Upper lobe of right lung (tissue), 1 donor: ENCODE measurements around the gene PACS1. TPM values are rescaled to one million over a fixed set of nuclear protein-coding genes. Genes with fewer than 3 reads are reported as not detected.

ENCODE experiments used
- ATAC-seq: fragments of 200-7000 bp; cut with Tn5 transposase; one replicate; pipeline ENCODE4 v1.9.1; 2020; ENCODE audit warnings: mild to moderate bottlenecking, moderate library complexity
- DNase-seq: peaks from one replicate; pipeline ENCODE4 v3.0.0-alpha.2; 2020
- H3K27ac ChIP-seq: fragments of 200-600 bp; one replicate; pipeline ENCODE4 v1.8.0; 2022
- H3K27me3 ChIP-seq: fragments of 200-600 bp; one replicate; pipeline ENCODE4 v1.8.0; 2022; ENCODE audit warnings: mild to moderate bottlenecking
- H3K36me3 ChIP-seq: fragments of 200-600 bp; one replicate; pipeline ENCODE4 v1.8.0; 2022
- H3K4me1 ChIP-seq: fragments of 200-600 bp; one replicate; pipeline ENCODE4 v1.8.0; 2022
- H3K4me3 ChIP-seq: fragments of 200-600 bp; one replicate; pipeline ENCODE4 v1.8.0; 2022; ENCODE audit warnings: mild to moderate bottlenecking
- H3K9me3 ChIP-seq: fragments of 200-600 bp; one replicate; pipeline ENCODE4 v1.8.0; 2022
- intact Hi-C: fragments of 100-400 bp; cut with DNase I; formaldehyde crosslinking; loops from one replicate; pipeline ENCODE4 v1.11.0; 2022
- total RNA-seq: library from RNA; stranded (reverse); fragmentation: NEBNext Ultra II Directional; extraction: Animal tissue kit (Norgen Biotek cat#: 25700); gene quantifications from one replicate; pipeline ENCODE4 v1.2.1, GENCODE V29; 2021
- TF ChIP-seq, protein P1 (sequence below): fragments of 200-600 bp; IDR thresholded peaks from one replicate; pipeline ENCODE4 v1.8.0; 2022; ENCODE audit warnings: antibody characterized with exemption
- donor health status: DM: no; HTN: yes; CAD: no; lungs with severe emphysema.

The PACS1 gene
- total RNA-seq, 1 donor from 2014 or later, result 55.9 TPM

DNA sequence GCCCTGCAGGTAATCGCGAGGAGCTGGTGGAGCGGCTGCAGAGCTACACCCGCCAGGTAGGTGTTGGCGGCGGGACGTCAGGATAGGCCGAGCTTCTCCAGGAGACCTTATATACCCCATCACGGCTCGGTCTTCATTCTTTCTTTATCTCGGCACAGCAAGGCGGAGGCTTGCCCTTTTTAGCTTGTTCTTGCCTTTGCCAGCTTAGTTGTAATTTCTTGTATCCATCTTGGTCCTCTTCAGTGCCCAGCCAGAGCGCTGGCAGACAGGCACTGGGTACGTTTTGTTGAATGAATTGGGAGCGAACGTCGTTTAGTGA, 17.4 kb upstream of the PACS1 start:
- peaks cover 9% of the 10 kb centered on the region for H3K27me3 ChIP-seq
- H3K27ac ChIP-seq, result peak overlapping the region; percentile 92
- DNase-seq, result no peak
- intact Hi-C loops, result no loop called here
- no peak for ATAC-seq
- no peaks in the 10 kb centered on the region for H3K9me3 ChIP-seq
- TF ChIP-seq, protein P1, sequence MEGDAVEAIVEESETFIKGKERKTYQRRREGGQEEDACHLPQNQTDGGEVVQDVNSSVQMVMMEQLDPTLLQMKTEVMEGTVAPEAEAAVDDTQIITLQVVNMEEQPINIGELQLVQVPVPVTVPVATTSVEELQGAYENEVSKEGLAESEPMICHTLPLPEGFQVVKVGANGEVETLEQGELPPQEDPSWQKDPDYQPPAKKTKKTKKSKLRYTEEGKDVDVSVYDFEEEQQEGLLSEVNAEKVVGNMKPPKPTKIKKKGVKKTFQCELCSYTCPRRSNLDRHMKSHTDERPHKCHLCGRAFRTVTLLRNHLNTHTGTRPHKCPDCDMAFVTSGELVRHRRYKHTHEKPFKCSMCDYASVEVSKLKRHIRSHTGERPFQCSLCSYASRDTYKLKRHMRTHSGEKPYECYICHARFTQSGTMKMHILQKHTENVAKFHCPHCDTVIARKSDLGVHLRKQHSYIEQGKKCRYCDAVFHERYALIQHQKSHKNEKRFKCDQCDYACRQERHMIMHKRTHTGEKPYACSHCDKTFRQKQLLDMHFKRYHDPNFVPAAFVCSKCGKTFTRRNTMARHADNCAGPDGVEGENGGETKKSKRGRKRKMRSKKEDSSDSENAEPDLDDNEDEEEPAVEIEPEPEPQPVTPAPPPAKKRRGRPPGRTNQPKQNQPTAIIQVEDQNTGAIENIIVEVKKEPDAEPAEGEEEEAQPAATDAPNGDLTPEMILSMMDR, result no peak
- peak overlapping the region; percentile 100 for H3K4me3 ChIP-seq
- H3K4me1 ChIP-seq, result peaks cover 18% of the 10 kb centered on the region
- peaks cover 37% of the 10 kb centered on the region for H3K36me3 ChIP-seq

DNA sequence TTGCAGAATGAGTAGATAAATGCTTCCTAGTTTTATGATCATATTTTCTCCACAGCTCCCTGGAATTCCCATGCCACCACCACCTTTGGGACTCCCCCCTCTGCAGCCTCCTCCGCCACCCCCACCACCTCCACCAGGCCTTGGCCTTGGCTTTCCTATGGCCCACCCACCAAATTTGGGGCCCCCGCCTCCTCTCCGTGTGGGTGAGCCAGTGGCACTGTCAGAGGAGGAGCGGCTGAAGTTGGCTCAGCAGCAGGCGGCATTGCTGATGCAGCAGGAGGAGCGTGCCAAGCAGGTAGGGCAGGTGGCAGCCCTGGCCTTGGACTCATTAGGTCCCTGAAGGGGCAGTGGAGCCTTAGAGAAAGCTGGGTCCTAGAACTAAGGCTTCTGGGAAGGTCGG, 15.1 kb upstream of the PACS1 start:
- H3K27me3 ChIP-seq, result no peaks in the 10 kb centered on the region
- peaks cover 18% of the 10 kb centered on the region for H3K4me1 ChIP-seq
- H3K9me3 ChIP-seq, result no peaks in the 10 kb centered on the region
- peak; percentile 59 for DNase-seq
- intact Hi-C loops, result no loop called here
- TF ChIP-seq, protein P1, result no peak
- H3K36me3 ChIP-seq, result peaks cover 61% of the 10 kb centered on the region
- no peak overlapping the region for H3K27ac ChIP-seq
- no peak overlapping the region for H3K4me3 ChIP-seq
- no peak for ATAC-seq

DNA sequence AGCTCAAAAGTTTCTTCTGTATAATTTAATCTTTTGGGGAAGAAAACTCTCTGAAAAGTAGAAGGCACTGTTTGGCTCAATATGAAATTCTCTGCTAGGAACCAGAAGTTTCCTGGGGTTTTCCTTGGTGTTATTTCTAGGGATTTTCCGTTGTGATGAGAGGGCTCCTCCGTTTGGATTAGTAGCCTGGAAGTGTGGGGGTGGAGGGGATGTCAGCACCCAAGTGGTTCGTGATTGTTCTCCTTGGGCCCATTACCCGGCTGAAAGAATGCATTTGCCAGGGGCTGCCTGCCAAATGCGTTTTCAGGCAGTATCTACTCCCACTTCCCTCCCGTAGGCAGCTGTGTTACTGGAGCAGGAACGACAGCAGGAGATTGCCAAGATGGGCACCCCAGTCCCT, 13.6 kb upstream of the PACS1 start:
- TF ChIP-seq, protein P1, result no peak
- intact Hi-C loops, result no loop called here
- ATAC-seq, result no peak
- no peak for DNase-seq
- H3K4me3 ChIP-seq, result no peak overlapping the region
- H3K36me3 ChIP-seq, result peaks cover 76% of the 10 kb centered on the region
- no peak overlapping the region for H3K27ac ChIP-seq
- H3K4me1 ChIP-seq, result peaks cover 11% of the 10 kb centered on the region
- H3K27me3 ChIP-seq, result no peaks in the 10 kb centered on the region
- no peaks in the 10 kb centered on the region for H3K9me3 ChIP-seq

DNA sequence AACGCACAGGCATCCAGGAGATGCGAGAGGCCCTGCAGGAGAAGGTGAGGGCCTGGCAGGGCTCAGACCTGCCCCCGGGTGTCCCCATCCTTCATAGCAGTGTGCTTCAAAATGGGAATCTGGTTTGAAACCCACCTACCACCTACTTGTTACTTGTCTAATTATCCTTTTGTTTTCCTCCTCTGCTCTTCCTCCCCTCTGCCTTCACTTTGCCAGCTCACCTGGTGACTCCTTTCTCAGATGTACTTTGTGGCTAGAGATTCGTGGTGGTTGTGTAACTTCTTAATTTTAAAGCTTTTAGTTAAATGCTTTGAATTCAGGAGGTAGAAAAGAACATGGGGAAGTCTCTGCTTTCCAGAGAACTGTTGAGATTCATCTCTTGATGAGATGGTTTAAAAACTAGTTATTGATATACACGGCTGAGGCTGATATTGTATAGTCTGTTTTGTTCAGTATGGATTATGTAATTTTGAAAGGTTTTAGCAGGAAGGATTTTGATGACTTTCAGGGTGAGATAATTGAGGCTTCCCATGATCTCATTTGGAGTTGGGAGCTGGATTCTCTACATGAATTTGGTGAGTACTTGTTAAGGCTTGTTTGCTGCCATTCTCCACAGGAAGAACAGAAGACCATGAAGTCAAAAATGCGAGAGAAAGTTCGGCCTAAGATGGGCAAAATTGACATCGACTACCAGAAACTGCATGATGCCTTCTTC, 9.9 kb upstream of the PACS1 start:
- H3K4me3 ChIP-seq, result no peak overlapping the region
- H3K36me3 ChIP-seq, result peaks cover 100% of the 10 kb centered on the region
- H3K27me3 ChIP-seq, result no peaks in the 10 kb centered on the region
- intact Hi-C loops, result loop anchor here (10.0 kb wide), 1 partner anchor 75 kb away; no protein-coding TSS in a partner anchor
- H3K27ac ChIP-seq, result no peak overlapping the region
- no peak for DNase-seq
- no peaks in the 10 kb centered on the region for H3K4me1 ChIP-seq
- ATAC-seq, result no peak
- no peaks in the 10 kb centered on the region for H3K9me3 ChIP-seq
- TF ChIP-seq, protein P1, result no peak

DNA sequence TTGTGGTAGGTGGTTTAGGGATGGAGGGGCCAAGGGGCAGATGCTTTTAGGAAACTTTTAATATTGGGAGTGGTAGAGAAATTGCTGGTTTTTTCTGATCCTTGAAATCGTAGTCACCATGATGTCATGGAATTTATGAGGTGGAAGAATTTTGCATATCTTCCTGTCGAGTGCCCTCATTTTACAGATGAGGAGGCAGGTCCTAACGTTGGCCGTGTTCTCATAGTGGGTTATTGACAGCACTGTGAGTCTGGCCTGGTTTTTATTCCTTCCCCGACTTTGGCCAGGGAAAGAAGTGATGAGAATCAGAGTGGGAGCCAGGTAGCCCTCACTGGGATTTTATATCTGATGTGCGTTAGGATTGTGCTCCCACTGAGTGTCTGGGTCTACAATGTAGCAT, 8.8 kb upstream of the PACS1 start:
- no peaks in the 10 kb centered on the region for H3K4me1 ChIP-seq
- H3K27ac ChIP-seq, result no peak overlapping the region
- no peak for ATAC-seq
- no peak overlapping the region for H3K4me3 ChIP-seq
- peaks cover 99% of the 10 kb centered on the region for H3K36me3 ChIP-seq
- TF ChIP-seq, protein P1, result no peak
- no peak for DNase-seq
- intact Hi-C loops, result loop anchor here (10.0 kb wide), 1 partner anchor 74 kb away; no protein-coding TSS in a partner anchor
- no peaks in the 10 kb centered on the region for H3K27me3 ChIP-seq
- no peaks in the 10 kb centered on the region for H3K9me3 ChIP-seq

DNA sequence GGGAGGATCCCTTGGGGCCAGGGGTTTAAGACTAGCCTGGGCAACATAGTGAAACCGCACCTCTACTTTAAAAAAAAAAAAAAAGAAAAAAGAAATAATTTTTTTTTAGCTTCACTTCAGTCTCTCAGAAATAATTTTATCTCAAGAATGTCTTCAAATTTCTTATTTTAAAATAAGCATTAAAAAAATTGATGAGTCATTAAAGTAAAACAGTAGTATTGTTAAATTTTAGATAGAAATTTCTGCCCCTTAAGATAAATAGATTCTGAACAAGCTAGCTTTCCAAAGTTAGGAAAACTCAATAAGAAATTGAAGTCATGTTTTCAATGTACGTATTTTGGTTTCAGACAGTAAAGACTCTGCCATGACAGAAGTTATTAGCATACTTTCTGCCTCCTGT, 7.7 kb upstream of the PACS1 start:
- H3K4me1 ChIP-seq, result no peaks in the 10 kb centered on the region
- ATAC-seq (no peak), DNase-seq (no peak)
- H3K27me3 ChIP-seq, result no peaks in the 10 kb centered on the region
- H3K27ac ChIP-seq, result no peak overlapping the region
- peaks cover 99% of the 10 kb centered on the region for H3K36me3 ChIP-seq
- TF ChIP-seq, protein P1, result no peak
- no peaks in the 10 kb centered on the region for H3K9me3 ChIP-seq
- H3K4me3 ChIP-seq, result no peak overlapping the region
- intact Hi-C loops, result loop anchor here (10.0 kb wide), 1 partner anchor 72 kb away; no protein-coding TSS in a partner anchor
